HG02610 (cell line): ENCODE data around the gene CUBN.

Source experiments
- ATAC-seq: cut with Tn5 transposase; IDR thresholded peaks from one replicate; pipeline ENCODE4 v1.9.1; 2021; ENCODE audit warnings: mild to moderate bottlenecking, moderate library complexity; ENCODE audit not compliant: unreplicated experiment

CUBN gene

DNA sequence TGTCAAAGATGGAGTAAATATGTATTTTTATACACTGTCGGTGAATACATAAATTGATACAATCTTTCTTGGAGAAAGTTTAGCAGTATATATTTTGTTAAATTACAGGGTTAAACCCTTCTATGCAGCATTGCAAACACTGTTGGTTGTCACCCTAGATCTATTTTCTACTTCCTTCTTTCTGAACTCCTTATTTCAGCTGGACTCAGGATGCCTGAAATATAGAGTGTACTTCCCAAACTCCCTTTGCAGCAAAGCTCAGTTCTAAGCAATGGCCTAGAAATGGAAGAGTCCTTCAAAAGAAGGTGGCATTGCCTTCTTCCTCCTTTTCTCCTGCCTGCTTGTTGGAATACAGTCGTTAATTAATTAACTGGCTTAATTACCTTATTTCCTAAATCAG, 20.6 kb downstream of the CUBN start:
- no peak for ATAC-seq

DNA sequence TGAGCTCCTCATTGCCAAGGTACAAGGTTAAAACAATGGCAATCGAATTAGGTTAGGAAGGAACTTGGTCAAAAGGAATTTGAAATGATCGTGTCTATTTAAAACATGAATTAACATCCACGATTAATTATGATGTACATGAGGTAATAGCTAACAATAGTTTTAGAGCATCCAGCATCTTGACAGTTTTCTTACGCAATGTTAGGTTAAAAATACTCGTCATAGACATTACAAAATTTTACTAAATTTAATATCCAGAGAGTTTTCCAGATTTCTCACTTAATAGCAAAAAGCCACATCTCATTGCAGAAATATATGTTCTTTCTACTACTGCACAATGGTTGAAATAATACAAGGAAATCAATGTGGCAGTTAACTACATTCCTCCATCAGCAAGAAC, 22.6 kb downstream of the CUBN start:
- no peak for ATAC-seq

DNA sequence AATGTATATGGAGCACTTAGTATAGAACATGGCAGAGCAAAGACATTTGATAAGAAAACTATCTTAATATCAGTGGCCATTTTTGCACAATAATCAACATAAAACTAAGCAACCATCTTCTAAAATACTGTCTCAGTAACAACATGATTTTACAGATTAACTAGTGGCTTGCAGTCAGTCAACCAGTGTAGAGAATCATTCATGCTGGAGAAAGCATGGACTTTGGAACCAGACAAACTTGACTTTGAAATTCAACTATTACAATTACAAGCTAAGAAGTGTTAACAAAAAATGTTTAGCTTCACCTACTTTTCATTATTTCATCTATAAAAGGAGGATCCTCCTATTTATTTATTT, 27.7 kb downstream of the CUBN start:
- ATAC-seq: no peak

- ATAC-seq: no peak
Measured at GRCh38 chr10:17101257-17101909, 28.2 kb downstream of the CUBN start.

DNA sequence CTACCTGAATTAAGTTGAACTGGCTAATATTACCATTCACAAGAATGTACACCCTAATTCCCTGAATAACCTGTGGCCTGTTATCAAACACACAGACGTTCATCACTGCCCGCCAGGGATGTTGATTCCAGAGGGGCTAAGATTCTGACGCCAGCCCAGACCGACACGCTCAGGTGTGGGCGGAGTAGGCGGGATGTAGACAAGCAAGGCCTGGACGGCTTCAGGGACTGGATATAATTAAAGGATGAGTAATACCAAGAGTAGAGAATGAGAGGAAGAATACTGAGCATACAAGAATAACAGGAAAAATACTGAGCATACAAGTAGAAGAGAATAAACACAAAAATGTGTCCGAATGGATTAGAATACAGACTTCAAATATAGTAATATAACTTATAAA, 29.0 kb downstream of the CUBN start:
- no peak for ATAC-seq

DNA sequence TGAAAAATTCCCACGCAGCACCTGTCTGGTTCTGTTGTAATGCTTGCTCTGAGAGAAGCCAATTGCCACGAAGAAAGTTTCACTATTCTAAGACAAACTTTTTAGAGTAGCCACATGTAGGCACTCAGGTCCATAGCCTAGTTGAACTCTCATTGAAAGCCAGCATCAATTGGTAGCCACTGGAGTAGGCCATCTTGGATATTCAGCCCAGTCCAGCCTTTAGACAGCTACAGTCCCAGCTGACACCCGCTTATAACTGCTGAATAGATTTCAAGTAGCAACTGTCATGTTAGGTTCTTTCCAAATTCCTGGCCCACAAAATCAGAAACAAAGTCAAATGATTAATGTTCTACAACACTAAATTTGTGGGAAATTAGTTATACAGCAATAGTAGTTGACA, 31.6 kb downstream of the CUBN start:
- no peak for ATAC-seq

- ATAC-seq: no peak
Measured at GRCh38 chr10:17094844-17095243, 34.8 kb downstream of the CUBN start.

GRCh38 chr10:17092986-17093803, 36.4 kb downstream of the CUBN start:
- ATAC-seq: no peak

- no peak for ATAC-seq
Measured at GRCh38 chr10:17092216-17092944, 37.2 kb downstream of the CUBN start.

DNA sequence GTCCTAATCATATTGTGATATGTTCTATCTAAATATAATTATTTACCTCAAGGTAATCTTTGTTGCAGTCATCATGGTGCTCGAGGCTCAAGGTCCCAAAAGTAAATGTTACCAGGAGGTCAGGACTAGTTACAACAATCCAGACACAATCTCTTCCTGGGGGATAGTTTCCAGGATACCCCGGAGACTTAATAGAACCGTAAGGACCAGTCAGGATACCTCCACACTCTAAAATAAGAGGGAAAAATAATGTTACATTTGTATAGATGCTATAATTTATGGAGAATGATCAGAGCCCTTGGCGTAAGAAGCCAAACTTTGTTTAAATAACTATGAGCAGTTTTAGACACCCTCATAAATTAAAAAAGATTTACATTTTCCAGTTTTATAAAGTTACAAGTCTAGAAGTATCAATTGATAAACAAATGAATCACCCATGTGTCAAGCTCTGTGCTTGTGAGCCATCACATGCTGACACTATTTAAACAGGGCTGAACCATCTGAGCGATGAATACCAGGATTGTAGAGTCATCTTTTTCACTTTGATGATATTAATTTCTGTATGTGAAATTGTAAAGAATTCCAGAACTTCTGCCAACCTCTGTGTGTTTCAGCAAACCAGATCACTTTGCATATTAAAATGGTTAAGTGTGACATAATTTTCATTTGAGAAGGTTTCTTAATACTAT, 41.3 kb downstream of the CUBN start:
- no peak for ATAC-seq

DNA sequence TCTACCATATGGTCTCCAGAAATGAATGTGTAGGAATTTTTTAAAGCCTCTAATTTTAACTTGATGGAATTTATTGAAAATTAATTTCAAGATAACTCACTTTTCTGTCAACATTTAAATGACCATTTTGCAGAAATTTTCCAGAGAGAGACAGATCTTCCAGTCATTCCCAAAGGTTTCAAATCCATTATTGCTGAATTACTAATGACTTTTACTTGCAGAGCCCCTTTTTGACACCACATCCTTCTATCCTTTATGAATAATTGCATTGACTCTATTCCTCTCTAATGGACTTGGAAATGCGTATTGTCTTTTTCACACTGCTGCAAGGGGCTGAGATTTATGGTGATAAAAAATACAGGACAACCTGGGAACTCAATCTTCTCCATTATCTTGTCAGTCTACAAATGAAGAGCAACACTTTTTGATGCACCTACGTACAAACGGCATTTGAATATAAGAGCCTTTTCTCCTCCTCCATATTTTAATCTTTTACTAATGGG, 42.7 kb downstream of the CUBN start:
- ATAC-seq: no peak

GRCh38 chr10:17085011-17085725, 44.4 kb downstream of the CUBN start:
- no peak for ATAC-seq

- no peak for ATAC-seq
Measured at GRCh38 chr10:17084258-17084657, 45.4 kb downstream of the CUBN start.

- ATAC-seq: no peak
Measured at GRCh38 chr10:17081431-17081830, 48.2 kb downstream of the CUBN start.

- ATAC-seq: no peak
Measured at GRCh38 chr10:17077890-17078289, 51.7 kb downstream of the CUBN start.

DNA sequence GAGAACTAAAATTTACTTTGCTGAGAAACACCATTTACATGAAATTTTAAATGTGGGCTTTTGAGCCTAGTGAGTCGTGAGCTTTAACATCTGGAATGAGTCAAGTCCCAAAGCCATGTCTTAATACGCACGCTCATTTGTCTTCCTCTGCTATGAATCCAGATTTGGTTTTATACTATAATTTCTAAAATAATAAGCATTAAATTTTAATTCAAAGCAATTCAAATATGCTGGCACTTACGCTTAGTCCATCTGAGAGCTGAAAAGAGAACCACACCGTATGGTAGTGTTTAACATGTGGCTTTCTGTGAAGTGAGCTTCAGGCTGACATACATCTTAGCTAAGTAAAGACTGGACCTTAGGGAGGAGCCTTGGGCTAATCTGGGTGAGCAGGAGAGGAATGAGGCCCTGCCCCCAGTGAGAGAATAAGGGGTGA, 52.2 kb downstream of the CUBN start:
- ATAC-seq: no peak

GRCh38 chr10:17076626-17077345, 52.8 kb downstream of the CUBN start:
- ATAC-seq: no peak

DNA sequence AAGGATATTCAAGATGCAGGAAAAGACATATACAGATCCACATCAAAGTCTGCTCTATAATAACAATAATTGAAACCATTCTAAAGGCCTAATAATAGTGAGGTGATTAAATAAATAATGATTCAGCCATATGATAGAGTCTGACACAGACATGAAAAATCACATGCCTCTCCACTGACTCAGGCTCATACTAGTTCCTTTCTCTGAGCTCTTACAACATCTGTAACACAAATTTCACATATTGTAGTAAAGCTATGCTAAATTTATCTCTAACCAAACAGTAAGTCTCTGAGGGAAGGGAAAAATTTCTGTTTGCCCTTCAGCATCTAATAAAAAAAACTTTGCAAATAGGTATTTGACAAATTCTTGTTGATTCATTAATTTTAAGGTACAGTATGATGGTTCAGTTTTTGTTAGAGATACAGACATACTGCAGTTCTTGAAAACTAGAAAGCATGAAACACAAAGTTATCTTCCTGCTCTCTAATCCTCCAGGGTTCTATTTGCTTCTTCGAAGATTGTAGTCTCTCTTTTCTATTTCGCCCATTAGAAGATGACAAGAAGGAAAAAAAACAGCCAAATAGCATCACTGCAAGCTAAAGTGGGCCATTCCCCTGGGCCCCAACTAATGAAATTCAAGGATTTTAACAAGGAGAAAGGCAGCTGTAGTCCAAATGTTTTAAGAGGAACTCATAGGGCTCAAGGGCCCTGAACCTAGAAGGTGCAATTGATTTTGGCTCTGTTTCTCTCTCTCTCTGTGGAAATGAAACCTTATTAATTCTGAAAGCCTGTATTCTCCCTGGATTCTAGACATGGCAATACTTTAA, 53.9 kb downstream of the CUBN start:
- ATAC-seq: no peak

GRCh38 chr10:17074541-17074847, 55.1 kb downstream of the CUBN start:
- no peak for ATAC-seq
